GM12878 (cell line): ENCODE results near the gene CCRL2. TPM values are rescaled to one million over a fixed set of nuclear protein-coding genes. Genes with fewer than 3 reads are reported as not detected.

Experiments used
- MTA2 ChIP-seq: fragments of 450-650 bp; IDR thresholded peaks from 2 replicates; pipeline ENCODE4 v1.6.1; 2016; ENCODE audit warnings: low read depth, mild to moderate bottlenecking, moderate library complexity
- SPI1 ChIP-seq: IDR thresholded peaks from 2 replicates; pipeline ENCODE4 v1.6.1; 2011; ENCODE audit warnings: low read depth, mild to moderate bottlenecking, low read length, moderate library complexity, borderline replicate concordance; ENCODE audit not compliant: insufficient read depth
- polyA plus RNA-seq, 11 experiments: library from polyadenylated mRNA; depleted of rRNA in 4 of 11; unstranded in 6 of 11; stranded (reverse) in 5 of 11; fragments of >200 nt; fragmentation: Nextera tagmentation in 4 of 11; fragmentation: Illumina TruSeq in 1 of 11; extraction: Ambion mirVana in 4 of 11; extraction: Trizol in 1 of 11; gene quantifications; 1 replicate in 1 of 11; 2 replicates in 10 of 11; pipeline versions ENCODE4 v1.2.1 to v1.2.3, GENCODE V29; 2011 to 2016; ENCODE audit warnings: inconsistent platforms in 2 of 11, missing spikeins in 2 of 11, low read depth in 1 of 11
- total RNA-seq, 4 experiments: library from RNA; depleted of rRNA in 3 of 4; stranded (reverse); fragments of >200 nt in 3 of 4; fragmentation: Illumina TruSeq in 1 of 4; extraction: Trizol in 1 of 4; gene quantifications; 2 replicates each; pipeline versions ENCODE4 v1.2.1 to v1.2.3, GENCODE V29; 2013 to 2021
- TF ChIP-seq, protein P1 (sequence below): fragments of 450-650 bp; formaldehyde crosslinking; IDR thresholded peaks from 2 replicates; pipeline ENCODE4 v1.4.0; 2022; ENCODE audit warnings: mild to moderate bottlenecking, moderate library complexity
- TF ChIP-seq, protein P2 (sequence below), 3 experiments: IDR thresholded peaks in 2 of 3; conservative IDR thresholded peaks in 1 of 3; 2 replicates each; pipeline ENCODE4 v1.5.1; 2011; ENCODE audit warnings: low read depth in 3 of 3, low read length in 3 of 3, mild to moderate bottlenecking in 3 of 3, control low read depth in 2 of 3, moderate library complexity in 2 of 3, inconsistent platforms in 1 of 3, mixed read lengths in 1 of 3; ENCODE audit not compliant: control insufficient read depth in 2 of 3, insufficient read depth in 1 of 3; ENCODE audit errors: extremely low read depth in 1 of 3
- TF ChIP-seq, protein P3 (sequence below): IDR thresholded peaks from 2 replicates; pipeline ENCODE4 v1.6.1; 2012; ENCODE audit warnings: low read depth, low read length, improper control_type of control experiment

The CCRL2 gene
- total and polyA plus RNA-seq, 10 of the 15 experiments (the other 5 are each of a cell fraction or from before 2014, with no cell fraction given), result 0.04 to 2.5 (median 1.8) TPM

DNA sequence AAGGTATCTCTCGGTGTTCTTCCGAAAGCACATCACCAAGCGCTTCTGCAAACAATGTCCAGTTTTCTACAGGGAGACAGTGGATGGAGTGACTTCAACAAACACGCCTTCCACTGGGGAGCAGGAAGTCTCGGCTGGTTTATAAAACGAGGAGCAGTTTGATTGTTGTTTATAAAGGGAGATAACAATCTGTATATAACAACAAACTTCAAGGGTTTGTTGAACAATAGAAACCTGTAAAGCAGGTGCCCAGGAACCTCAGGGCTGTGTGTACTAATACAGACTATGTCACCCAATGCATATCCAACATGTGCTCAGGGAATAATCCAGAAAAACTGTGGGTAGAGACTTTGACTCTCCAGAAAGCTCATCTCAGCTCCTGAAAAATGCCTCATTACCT, 48.6 kb upstream of the CCRL2 start (continued):
- TF ChIP-seq, protein P1, sequence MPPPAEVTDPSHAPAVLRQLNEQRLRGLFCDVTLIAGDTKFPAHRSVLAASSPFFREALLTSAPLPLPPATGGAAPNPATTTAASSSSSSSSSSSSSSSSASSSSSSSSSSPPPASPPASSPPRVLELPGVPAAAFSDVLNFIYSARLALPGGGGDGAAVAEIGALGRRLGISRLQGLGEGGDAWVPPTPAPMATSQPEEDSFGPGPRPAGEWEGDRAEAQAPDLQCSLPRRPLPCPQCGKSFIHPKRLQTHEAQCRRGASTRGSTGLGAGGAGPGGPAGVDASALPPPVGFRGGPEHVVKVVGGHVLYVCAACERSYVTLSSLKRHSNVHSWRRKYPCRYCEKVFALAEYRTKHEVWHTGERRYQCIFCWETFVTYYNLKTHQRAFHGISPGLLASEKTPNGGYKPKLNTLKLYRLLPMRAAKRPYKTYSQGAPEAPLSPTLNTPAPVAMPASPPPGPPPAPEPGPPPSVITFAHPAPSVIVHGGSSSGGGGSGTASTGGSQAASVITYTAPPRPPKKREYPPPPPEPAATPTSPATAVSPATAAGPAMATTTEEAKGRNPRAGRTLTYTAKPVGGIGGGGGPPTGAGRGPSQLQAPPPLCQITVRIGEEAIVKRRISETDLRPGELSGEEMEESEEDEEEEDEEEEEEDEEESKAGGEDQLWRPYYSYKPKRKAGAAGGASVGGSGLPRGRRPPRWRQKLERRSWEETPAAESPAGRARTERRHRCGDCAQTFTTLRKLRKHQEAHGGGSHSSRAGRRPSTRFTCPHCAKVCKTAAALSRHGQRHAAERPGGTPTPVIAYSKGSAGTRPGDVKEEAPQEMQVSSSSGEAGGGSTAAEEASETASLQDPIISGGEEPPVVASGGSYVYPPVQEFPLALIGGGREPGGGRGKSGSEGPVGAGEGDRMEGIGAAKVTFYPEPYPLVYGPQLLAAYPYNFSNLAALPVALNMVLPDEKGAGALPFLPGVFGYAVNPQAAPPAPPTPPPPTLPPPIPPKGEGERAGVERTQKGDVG (CRISPR knock-in tag), result no peak
- TF ChIP-seq, protein P2, sequence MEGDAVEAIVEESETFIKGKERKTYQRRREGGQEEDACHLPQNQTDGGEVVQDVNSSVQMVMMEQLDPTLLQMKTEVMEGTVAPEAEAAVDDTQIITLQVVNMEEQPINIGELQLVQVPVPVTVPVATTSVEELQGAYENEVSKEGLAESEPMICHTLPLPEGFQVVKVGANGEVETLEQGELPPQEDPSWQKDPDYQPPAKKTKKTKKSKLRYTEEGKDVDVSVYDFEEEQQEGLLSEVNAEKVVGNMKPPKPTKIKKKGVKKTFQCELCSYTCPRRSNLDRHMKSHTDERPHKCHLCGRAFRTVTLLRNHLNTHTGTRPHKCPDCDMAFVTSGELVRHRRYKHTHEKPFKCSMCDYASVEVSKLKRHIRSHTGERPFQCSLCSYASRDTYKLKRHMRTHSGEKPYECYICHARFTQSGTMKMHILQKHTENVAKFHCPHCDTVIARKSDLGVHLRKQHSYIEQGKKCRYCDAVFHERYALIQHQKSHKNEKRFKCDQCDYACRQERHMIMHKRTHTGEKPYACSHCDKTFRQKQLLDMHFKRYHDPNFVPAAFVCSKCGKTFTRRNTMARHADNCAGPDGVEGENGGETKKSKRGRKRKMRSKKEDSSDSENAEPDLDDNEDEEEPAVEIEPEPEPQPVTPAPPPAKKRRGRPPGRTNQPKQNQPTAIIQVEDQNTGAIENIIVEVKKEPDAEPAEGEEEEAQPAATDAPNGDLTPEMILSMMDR (IDR thresholded peaks at IDR 0.05 in 2 of 3, conservative IDR thresholded peaks at IDR 0.05 in 1 of 3; ENCODE audit: control insufficient read depth in 2 of 3, extremely low read depth in 1 of 3, insufficient read depth in 1 of 3, low read depth in 3 of 3, low read length in 3 of 3), result no peak
- TF ChIP-seq MTA2 (no peak), SPI1 (no peak)
- TF ChIP-seq, protein P3, sequence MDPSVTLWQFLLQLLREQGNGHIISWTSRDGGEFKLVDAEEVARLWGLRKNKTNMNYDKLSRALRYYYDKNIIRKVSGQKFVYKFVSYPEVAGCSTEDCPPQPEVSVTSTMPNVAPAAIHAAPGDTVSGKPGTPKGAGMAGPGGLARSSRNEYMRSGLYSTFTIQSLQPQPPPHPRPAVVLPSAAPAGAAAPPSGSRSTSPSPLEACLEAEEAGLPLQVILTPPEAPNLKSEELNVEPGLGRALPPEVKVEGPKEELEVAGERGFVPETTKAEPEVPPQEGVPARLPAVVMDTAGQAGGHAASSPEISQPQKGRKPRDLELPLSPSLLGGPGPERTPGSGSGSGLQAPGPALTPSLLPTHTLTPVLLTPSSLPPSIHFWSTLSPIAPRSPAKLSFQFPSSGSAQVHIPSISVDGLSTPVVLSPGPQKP, result no peak
